HL-60 (cell line): ENCODE results near the gene CCNJ.

Source experiments
- CTCF ChIP-seq: IDR thresholded peaks from one replicate; pipeline ENCODE4 v1.5.1; 2011; ENCODE audit warnings: low read length, control low read depth, inconsistent platforms; ENCODE audit not compliant: insufficient read depth
- POLR2AphosphoS5 ChIP-seq: IDR thresholded peaks from 2 replicates; pipeline ENCODE4 v1.6.1; 2012; ENCODE audit warnings: low read depth
- REST ChIP-seq: IDR thresholded peaks from 2 replicates; pipeline ENCODE4 v1.6.1; 2012; ENCODE audit warnings: low read depth; ENCODE audit not compliant: insufficient replicate concordance

- TF ChIP-seq CTCF (no peak), POLR2AphosphoS5 (no peak), REST (no peak)
These were observed 10.6 kb downstream of the CCNJ start for GRCh38 chr10:96053985-96054384.
